Thyroid gland (tissue), 4 donors: ENCODE results near the gene ANKRD17.

Experiments used
- CTCF ChIP-seq, 6 experiments: fragments of 200-600 bp in 3 of 6; fragments of 450-650 bp in 3 of 6; sonication (generic) in 3 of 6; IDR thresholded peaks; one replicate each; pipeline ENCODE4 v1.5.1; 2016 to 2019; ENCODE audit warnings: antibody characterized with exemption in 6 of 6, mild to moderate bottlenecking in 2 of 6, inconsistent platforms in 1 of 6, moderate library complexity in 1 of 6
- POLR2A ChIP-seq, 2 donors: fragments of 450-650 bp; IDR thresholded peaks; one replicate each; pipeline ENCODE4 v1.6.1; 2017; ENCODE audit warnings: antibody characterized with exemption in 2 of 2, mild to moderate bottlenecking in 2 of 2, moderate library complexity in 1 of 2

GRCh38 chr4:73299548-73300280 lies 41.1 kb upstream of the ANKRD17 start:
- no peak for TF ChIP-seq CTCF (IDR thresholded peaks at IDR 0.05)
- no peak for TF ChIP-seq POLR2A (IDR thresholded peaks at IDR 0.05)
